AG04449 (cell line): ENCODE measurements around the gene HMG20A.

ENCODE experiments used
- CTCF ChIA-PET: fragments of 350-600 bp; formaldehyde crosslinking; extraction: SDS; loops from one replicate; lab custom pipeline; 2021; ENCODE audit warnings: antibody characterized with exemption; lab: Yijun Ruan, JAX
- POLR2A ChIA-PET: fragments of 400-600, 350-600 bp; formaldehyde crosslinking; extraction: SDS; loops from one replicate; lab custom pipeline; 2020; ENCODE audit warnings: antibody characterized with exemption, inconsistent platforms; lab: Yijun Ruan, JAX
- DNase-seq: peaks from one replicate; pipeline ENCODE4 v3.0.0-alpha.2; 2010; ENCODE audit warnings: low read depth, low spot score
- H3K4me3 ChIP-seq: 2 replicates; pipeline ENCODE4 v1.5.1; 2011; ENCODE audit warnings: low read depth, mild to moderate bottlenecking, control low read depth, low read length
- CTCF ChIP-seq: IDR thresholded peaks from one replicate; pipeline ENCODE4 v1.5.1; 2011; ENCODE audit warnings: mild to moderate bottlenecking, moderate library complexity, low read length, control low read depth, inconsistent platforms; ENCODE audit not compliant: insufficient read depth; ENCODE audit errors: missing control alignments

Gene HMG20A

GRCh38 chr15:77497942-77498361, 77.3 kb downstream of the HMG20A start:
- DNase-seq, result no peak
- no peak for TF ChIP-seq CTCF
- POLR2A ChIA-PET, result interaction anchor here (1.5 to 2.0 kb wide), 2 partner anchors 77 to 353 kb away, joined by 4 read pairs; no protein-coding TSS in a partner anchor
- CTCF ChIA-PET, result interaction anchor here (0.7 to 4.5 kb wide), 24 partner anchors 9 to 556 kb away, joined by 3 to 42 read pairs (median 6); partner anchors contain the start of gene HMG20A
- H3K4me3 ChIP-seq, result no peak overlapping the region

- H3K4me3 ChIP-seq, result no peak overlapping the region
- DNase-seq, result no peak
- CTCF ChIA-PET, result interaction anchor here (1.1 to 4.5 kb wide), 8 partner anchors 12 to 381 kb away, joined by 3 to 42 read pairs (median 15); no protein-coding TSS in a partner anchor
- POLR2A ChIA-PET, result interaction anchor here (0.7 kb wide), 1 partner anchor 29 kb away, joined by 3 read pairs; no protein-coding TSS in a partner anchor
- no peak for TF ChIP-seq CTCF
Measured at GRCh38 chr15:77499087-77499760, 78.5 kb downstream of the HMG20A start.

GRCh38 chr15:77500989-77501388, 80.3 kb downstream of the HMG20A start:
- H3K4me3 ChIP-seq, result no peak overlapping the region
- DNase-seq, result no peak
- POLR2A ChIA-PET, result no interaction called here
- CTCF ChIA-PET, result interaction anchor here (1.3 to 1.5 kb wide), 2 partner anchors 42 to 80 kb away, joined by 4 to 5 read pairs; partner anchors contain the start of gene HMG20A
- no peak for TF ChIP-seq CTCF

DNA sequence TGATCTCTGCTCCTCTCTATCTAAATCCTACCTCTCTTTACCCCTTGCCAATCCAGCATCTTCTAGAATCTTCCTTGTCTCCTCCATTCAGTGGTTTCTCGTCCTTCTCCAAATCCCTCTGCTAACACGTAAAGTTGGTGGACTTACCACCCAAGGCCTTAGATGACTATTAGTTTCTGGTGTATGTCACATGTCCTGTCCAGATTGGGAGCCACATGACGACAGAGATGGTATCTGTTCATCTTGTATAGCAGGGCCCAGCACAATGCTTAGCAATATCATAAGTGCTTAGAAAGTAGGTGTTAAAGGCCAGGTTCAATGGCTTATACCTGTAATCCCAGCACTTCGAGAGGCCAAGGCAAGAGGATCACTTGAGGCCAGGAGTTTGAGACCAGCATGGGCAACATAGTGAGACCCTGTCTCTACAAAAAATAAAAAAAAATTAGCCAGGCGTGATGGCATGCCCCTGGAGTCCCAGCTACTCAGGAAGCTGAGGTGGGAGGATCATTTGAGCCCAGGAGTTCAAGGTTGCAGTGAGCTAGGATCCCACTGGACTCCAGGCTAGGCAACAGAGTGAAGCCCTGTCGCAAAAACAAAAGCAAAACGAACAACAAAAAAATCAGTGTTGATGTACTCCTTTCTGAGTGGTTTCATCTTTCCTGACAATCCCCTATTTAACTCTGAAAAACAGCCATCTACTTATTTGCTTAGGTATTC, 81.8 kb downstream of the HMG20A start:
- no peak for DNase-seq
- no peak for TF ChIP-seq CTCF
- ChIA-PET POLR2A (interaction anchor here (0.6 kb wide), 1 partner anchor 214 kb away, joined by 3 read pairs; no protein-coding TSS in a partner anchor), CTCF (interaction anchor here (1.3 to 1.5 kb wide), 2 partner anchors 41 to 81 kb away, joined by 4 to 5 read pairs; partner anchors contain the start of gene HMG20A)
- no peak overlapping the region for H3K4me3 ChIP-seq

DNA sequence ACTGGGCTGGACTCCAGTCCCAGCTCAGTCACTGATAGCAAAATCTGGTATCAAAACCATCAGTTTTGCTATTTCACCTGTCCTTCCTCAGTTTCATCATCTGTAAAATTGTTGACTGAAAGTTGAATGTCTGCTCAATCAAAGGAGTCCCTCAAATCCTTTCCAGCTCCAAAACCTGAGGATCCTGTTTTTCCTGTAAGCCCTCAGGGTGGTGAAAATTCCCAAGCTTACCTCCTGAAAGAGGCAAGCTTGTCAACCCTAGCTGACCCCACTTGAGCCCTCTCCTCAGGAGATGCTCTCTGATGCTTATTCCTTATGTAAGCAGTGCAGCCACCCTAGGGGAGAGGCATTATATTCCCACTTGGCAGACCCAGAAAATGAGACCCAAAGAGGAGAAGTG, 82.6 kb downstream of the HMG20A start:
- POLR2A ChIA-PET, result interaction anchor here (0.6 kb wide), 1 partner anchor 215 kb away, joined by 3 read pairs; no protein-coding TSS in a partner anchor
- no peak overlapping the region for H3K4me3 ChIP-seq
- CTCF ChIA-PET, result no interaction called here
- DNase-seq, result no peak
- TF ChIP-seq CTCF, result no peak
